ENCODE data around the gene HSDL1. TPM values are rescaled to one million over a fixed set of nuclear protein-coding genes. Genes with fewer than 3 reads are reported as not detected.
A peak's percentile ranks its signal among the peaks of the same experiment; 100 is the strongest.
"Not testable (repeated sequence)": the region's sequence is repeated elsewhere in the genome, so short reads cannot be mapped to it uniquely, and the experiment has no call there.

Gene HSDL1
- total RNA-seq, 1 experiment from 2014 or later: 13.3 TPM

DNA sequence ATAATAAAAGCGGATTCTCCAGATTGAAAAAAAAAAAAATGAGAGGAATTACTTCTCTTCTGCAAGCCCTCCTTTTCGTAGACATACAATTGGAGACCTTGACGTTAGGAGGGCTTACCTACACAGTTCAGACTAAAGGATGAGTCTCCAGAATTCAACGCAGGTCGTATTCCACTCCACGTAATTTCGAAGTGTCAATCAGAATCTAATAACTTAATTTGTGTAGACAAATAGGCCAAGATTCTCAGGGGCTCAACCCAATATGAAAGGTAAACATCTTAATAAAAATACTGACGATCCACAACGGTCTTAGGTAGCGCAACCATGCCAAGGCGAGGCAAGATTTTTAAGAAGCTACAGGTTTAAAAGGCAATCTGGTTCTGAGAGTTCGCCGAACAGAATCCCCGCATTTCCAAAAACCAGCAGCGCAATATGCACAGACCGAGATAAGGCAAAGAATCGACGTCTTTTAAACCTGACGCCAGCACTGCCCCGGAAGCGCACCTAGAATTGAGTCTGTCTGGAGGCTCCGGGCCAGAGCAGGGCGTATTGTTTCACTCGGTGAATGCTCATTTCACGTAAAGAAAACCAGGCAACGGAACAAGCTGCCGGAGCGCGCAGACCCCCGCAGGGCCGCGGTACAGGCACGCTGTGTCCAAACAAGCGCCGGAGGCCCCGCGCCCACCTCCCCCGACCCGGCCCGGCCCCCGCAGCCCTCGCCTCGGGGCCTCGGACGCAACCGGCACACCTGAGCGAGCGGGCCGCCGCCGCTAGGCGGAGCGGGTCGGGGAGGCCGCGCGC, 28.9 kb downstream of the HSDL1 start:
- POLR2A ChIA-PET (ENCODE audit: unreplicated experiment): no interaction called here
- peaks cover 14% of the 10 kb centered on the region; the same call in 1 of the 2 replicates for H3K4me1 ChIP-seq (ENCODE audit: insufficient read depth, low read length)
- H3K27me3 ChIP-seq (ENCODE audit: low read length): no peaks in the 10 kb centered on the region
- peak; percentile 27 for DNase-seq
- H4K20me1 ChIP-seq (ENCODE audit: low read length): no peaks in the 10 kb centered on the region
- peak; percentile 46 for ATAC-seq
- H3K36me3 ChIP-seq (ENCODE audit: low read depth, low read length): no peaks in the 10 kb centered on the region
- H3K27ac ChIP-seq (ENCODE audit: low read length): peak overlapping the region; percentile 20; the same call in 1 of the 2 replicates
- BruUV-seq (replicated peaks): no TSS peak
- peak overlapping the region; percentile 99 for H3K4me3 ChIP-seq (ENCODE audit: low read length)
- no peak for TF ChIP-seq EZH2phosphoT487 (IDR thresholded peaks at IDR 0.05; ENCODE audit: borderline replicate concordance, low read length)
- no peak for TF ChIP-seq CTCF (conservative IDR thresholded peaks at IDR 0.05; ENCODE audit: low read depth, low read length)
- TF ChIP-seq EZH2 (IDR thresholded peaks at IDR 0.05; ENCODE audit: low read length, unreplicated experiment): no peak
- no peaks in the 10 kb centered on the region for H3K9me3 ChIP-seq (ENCODE audit: low read length)
- no peaks in the 10 kb centered on the region for H3F3A ChIP-seq (ENCODE audit: low read length, unreplicated experiment)
- H2AFZ ChIP-seq (ENCODE audit: low read length): peak overlapping the region; percentile 76
- H3K9me2 ChIP-seq (replicated peaks; ENCODE audit: low read length): no peaks in the 10 kb centered on the region
- CTCF ChIA-PET: interaction anchor here (1.3 kb wide), 1 partner anchor 71 kb away, joined by 6 read pairs; the partner anchor contains the start of gene TAF1C
- peak overlapping the region; percentile 98 for H3K9ac ChIP-seq (ENCODE audit: low read length)
- H3K79me2 ChIP-seq (ENCODE audit: low read length): peaks cover 62% of the 10 kb centered on the region
- intact Hi-C loops (cut with micrococcal nuclease): no loop called here
- H3K4me2 ChIP-seq (ENCODE audit: low read length): peak overlapping the region; percentile 97

- intact Hi-C loops (cut with micrococcal nuclease); H3K36me3 ChIP-seq (ENCODE audit: low read depth, low read length); H3K4me3 ChIP-seq (ENCODE audit: low read length); H4K20me1 ChIP-seq (ENCODE audit: low read length); CTCF ChIA-PET; H3K4me1 ChIP-seq (ENCODE audit: insufficient read depth, low read length); H3K9me2 ChIP-seq (replicated peaks; ENCODE audit: low read length); BruUV-seq (replicated peaks); H3K9me3 ChIP-seq (ENCODE audit: low read length); H3K9ac ChIP-seq (ENCODE audit: low read length); ATAC-seq; H3K27ac ChIP-seq (ENCODE audit: low read length); H3F3A ChIP-seq (ENCODE audit: low read length, unreplicated experiment); H3K27me3 ChIP-seq (ENCODE audit: low read length); H3K4me2 ChIP-seq (ENCODE audit: low read length); H2AFZ ChIP-seq (ENCODE audit: low read length); DNase-seq; POLR2A ChIA-PET (ENCODE audit: unreplicated experiment): not testable (repeated sequence)
- peaks cover 94% of the 10 kb centered on the region for H3K79me2 ChIP-seq (ENCODE audit: low read length)
These were observed 33.0 kb downstream of the HSDL1 start for GRCh38 chr16:84111949-84112348.

DNA sequence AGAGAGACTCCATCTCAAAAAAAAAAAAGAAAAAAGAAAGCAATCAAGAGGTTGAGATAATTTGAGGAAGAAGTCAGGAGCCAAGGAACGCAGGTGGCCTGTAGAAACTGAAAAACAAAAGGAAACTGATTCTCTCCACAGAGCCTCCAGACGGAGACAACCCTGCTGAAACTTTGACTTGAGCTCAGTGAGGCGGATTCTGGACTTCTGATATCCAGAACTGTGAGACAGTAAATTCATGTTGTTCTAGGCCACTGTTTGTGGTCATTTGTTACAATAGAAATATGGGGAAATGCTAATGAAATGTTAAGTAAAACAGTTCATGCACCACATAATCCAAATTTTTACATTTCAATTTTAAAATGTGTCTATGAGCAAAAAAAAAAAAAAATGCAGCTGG, 33.5 kb downstream of the HSDL1 start:
- POLR2A ChIA-PET (ENCODE audit: unreplicated experiment): no interaction called here
- H4K20me1 ChIP-seq (ENCODE audit: low read length): 0 out of 2 replicates have a peak, but pooled peaks cover 4% of the 10 kb centered on the region

More for the DNA sequence above, 33.5 kb downstream of the HSDL1 start:
- Histone ChIP-seq H3F3A (ENCODE audit: low read length, unreplicated experiment) (no peaks in the 10 kb centered on the region), H3K4me2 (ENCODE audit: low read length) (no peak overlapping the region), H3K36me3 (ENCODE audit: low read depth, low read length) (no peaks in the 10 kb centered on the region), H3K4me1 (ENCODE audit: insufficient read depth, low read length) (peaks cover 6% of the 10 kb centered on the region; the same call in 1 of the 2 replicates), H3K4me3 (ENCODE audit: low read length) (no peak overlapping the region), H3K79me2 (ENCODE audit: low read length) (peaks cover 99% of the 10 kb centered on the region), H3K9me3 (ENCODE audit: low read length) (no peaks in the 10 kb centered on the region), H3K9me2 (replicated peaks; ENCODE audit: low read length) (no peaks in the 10 kb centered on the region), H3K9ac (ENCODE audit: low read length) (no peak overlapping the region), H2AFZ (ENCODE audit: low read length) (no peak overlapping the region), H3K27me3 (ENCODE audit: low read length) (no peaks in the 10 kb centered on the region), H3K27ac (ENCODE audit: low read length) (no peak overlapping the region)
- ATAC-seq (no peak), DNase-seq (no peak)
- BruUV-seq (replicated peaks): no TSS peak
- intact Hi-C loops (cut with micrococcal nuclease): no loop called here
- CTCF ChIA-PET: no interaction called here
- TF ChIP-seq CTCF (conservative IDR thresholded peaks at IDR 0.05; ENCODE audit: low read depth, low read length): no peak

All from PC-3 (cell line).